NT2/D1 (cell line): ENCODE measurements around the gene NRXN3.

ENCODE experiments used
- YY1 ChIP-seq: IDR thresholded peaks from 2 replicates; pipeline ENCODE4 v1.6.1; 2011; ENCODE audit not compliant: insufficient read length, insufficient read depth
- ZNF274 ChIP-seq: IDR thresholded peaks from 2 replicates; pipeline ENCODE4 v1.6.1; 2011; ENCODE audit warnings: mild to moderate bottlenecking, low read depth, low read length

- TF ChIP-seq YY1 (no peak), ZNF274 (no peak)
These were observed 1172.8 kb downstream of the NRXN3 start for GRCh38 chr14:79342942-79343341.
